ENCODE data around the gene TRAM2.

TRAM2 gene

GRCh38 chr6:52511163-52511562 lies 65.7 kb downstream of the TRAM2 start:
- no peak for DNase-seq (ENCODE audit: low read depth in 4 of 4, low spot score in 1 of 4)

GRCh38 chr6:52510213-52510562 lies 66.7 kb downstream of the TRAM2 start:
- DNase-seq (ENCODE audit: low read depth in 4 of 4, low spot score in 1 of 4), result no peak

- no peak for DNase-seq (ENCODE audit: low read depth in 4 of 4, low spot score in 1 of 4)
These were observed 67.3 kb downstream of the TRAM2 start for GRCh38 chr6:52509281-52510212.

GRCh38 chr6:52508261-52508739 lies 68.6 kb downstream of the TRAM2 start:
- no peak for DNase-seq (ENCODE audit: low read depth in 4 of 4, low spot score in 1 of 4)

GRCh38 chr6:52507557-52508260 lies 69.2 kb downstream of the TRAM2 start:
- DNase-seq (ENCODE audit: low read depth in 4 of 4, low spot score in 1 of 4), result no peak

GRCh38 chr6:52506476-52506875 lies 70.4 kb downstream of the TRAM2 start:
- DNase-seq (ENCODE audit: low read depth in 4 of 4, low spot score in 1 of 4), result no peak

GRCh38 chr6:52505726-52506409 lies 71.0 kb downstream of the TRAM2 start:
- DNase-seq (ENCODE audit: low read depth in 4 of 4, low spot score in 1 of 4), result no peak

GRCh38 chr6:52504782-52505136 lies 72.1 kb downstream of the TRAM2 start:
- no peak for DNase-seq (ENCODE audit: low read depth in 4 of 4, low spot score in 1 of 4)

- no peak for DNase-seq (ENCODE audit: low read depth in 4 of 4, low spot score in 1 of 4)
These were observed 72.7 kb downstream of the TRAM2 start for GRCh38 chr6:52503851-52504781.

- no peak for DNase-seq (ENCODE audit: low read depth in 4 of 4, low spot score in 1 of 4)
These were observed 73.5 kb downstream of the TRAM2 start for GRCh38 chr6:52503323-52503747.

- no peak for DNase-seq (ENCODE audit: low read depth in 4 of 4, low spot score in 1 of 4)
These were observed 74.4 kb downstream of the TRAM2 start for GRCh38 chr6:52502306-52503029.

- no peak for DNase-seq (ENCODE audit: low read depth in 4 of 4, low spot score in 1 of 4)
These were observed 76.4 kb downstream of the TRAM2 start for GRCh38 chr6:52500238-52501129.

- no peak for DNase-seq (ENCODE audit: low read depth in 4 of 4, low spot score in 1 of 4)
These were observed 77.1 kb downstream of the TRAM2 start for GRCh38 chr6:52499681-52500236.

- no peak for DNase-seq (ENCODE audit: low read depth in 4 of 4, low spot score in 1 of 4)
These were observed 77.8 kb downstream of the TRAM2 start for GRCh38 chr6:52499026-52499425.

- DNase-seq (ENCODE audit: low read depth in 4 of 4, low spot score in 1 of 4), result no peak
These were observed 78.3 kb downstream of the TRAM2 start for GRCh38 chr6:52498538-52499017.

GRCh38 chr6:52497652-52498408 lies 79.0 kb downstream of the TRAM2 start:
- DNase-seq (ENCODE audit: low read depth in 4 of 4, low spot score in 1 of 4), result no peak

GRCh38 chr6:52496631-52497030 lies 80.2 kb downstream of the TRAM2 start:
- no peak for DNase-seq (ENCODE audit: low read depth in 4 of 4, low spot score in 1 of 4)

GRCh38 chr6:52495922-52496321 lies 80.9 kb downstream of the TRAM2 start:
- DNase-seq (ENCODE audit: low read depth in 4 of 4, low spot score in 1 of 4), result no peak
